Measurements from ENCODE around the gene NAT8L.

The NAT8L gene

DNA sequence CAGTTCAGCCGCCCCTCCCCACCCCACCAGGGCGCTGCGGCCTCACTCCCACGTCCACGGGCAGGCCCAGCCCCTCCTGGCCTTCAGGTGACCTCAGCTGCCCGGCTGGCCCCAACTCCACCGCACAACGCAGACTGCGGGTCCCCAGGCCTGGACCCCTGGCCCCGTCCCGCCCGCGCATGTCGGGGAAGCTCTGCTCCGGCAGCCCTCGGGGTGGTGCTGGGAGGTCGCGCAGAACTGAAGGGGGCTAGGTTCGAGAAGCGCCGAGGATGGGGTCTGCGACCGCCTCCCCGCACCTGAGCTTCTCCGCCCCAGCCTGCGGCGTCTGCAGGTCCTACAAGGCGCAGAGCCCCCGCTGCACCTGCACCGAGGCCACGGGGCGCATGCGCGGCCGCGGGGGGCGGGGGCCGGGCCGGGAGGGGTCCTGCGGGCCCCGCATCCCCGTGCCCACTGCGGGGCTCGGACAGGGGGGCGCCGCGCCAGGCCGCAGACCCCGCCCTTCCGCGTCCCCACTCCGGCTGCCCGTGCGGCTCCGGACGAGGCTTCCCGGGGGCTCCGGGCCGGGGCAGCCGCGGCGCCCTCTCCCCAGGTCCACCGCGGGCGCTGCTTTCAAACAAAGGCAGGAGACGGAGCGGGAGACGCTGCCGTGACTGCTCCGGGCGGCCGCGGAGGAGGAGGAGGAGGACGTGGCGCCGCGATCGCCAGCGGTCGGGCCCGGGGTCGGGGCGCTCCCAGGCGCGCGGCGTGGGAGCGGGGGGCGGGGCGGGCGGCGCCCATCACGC lies 672 bp upstream of the NAT8L start:
- H3K36me3 ChIP-seq (ENCODE audit: insufficient read depth, insufficient read length, low read length) = no peaks in the 10 kb centered on the region
- peak overlapping the region; percentile 50 for H3K9ac ChIP-seq (ENCODE audit: insufficient read length, low read depth)
- H3K4me3 ChIP-seq (ENCODE audit: insufficient read length, low read depth) = peak overlapping the region; percentile 50
- peaks cover 27% of the 10 kb centered on the region for H3K27me3 ChIP-seq (ENCODE audit: insufficient read depth, insufficient read length)
- DNase-seq (ENCODE audit: low read depth, low spot score) = no peak
- no peaks in the 10 kb centered on the region for H3K9me3 ChIP-seq (ENCODE audit: insufficient read depth, low read length)
- peaks cover 19% of the 10 kb centered on the region for H3K4me1 ChIP-seq (ENCODE audit: insufficient read depth, insufficient read length)
- TF ChIP-seq YY1 (IDR thresholded peaks at IDR 0.05; ENCODE audit: insufficient read depth, insufficient read length) (no peak), SUZ12 (IDR thresholded peaks at IDR 0.05; ENCODE audit: extremely low read depth, insufficient read depth, insufficient read length) (peak; percentile 59)

DNA sequence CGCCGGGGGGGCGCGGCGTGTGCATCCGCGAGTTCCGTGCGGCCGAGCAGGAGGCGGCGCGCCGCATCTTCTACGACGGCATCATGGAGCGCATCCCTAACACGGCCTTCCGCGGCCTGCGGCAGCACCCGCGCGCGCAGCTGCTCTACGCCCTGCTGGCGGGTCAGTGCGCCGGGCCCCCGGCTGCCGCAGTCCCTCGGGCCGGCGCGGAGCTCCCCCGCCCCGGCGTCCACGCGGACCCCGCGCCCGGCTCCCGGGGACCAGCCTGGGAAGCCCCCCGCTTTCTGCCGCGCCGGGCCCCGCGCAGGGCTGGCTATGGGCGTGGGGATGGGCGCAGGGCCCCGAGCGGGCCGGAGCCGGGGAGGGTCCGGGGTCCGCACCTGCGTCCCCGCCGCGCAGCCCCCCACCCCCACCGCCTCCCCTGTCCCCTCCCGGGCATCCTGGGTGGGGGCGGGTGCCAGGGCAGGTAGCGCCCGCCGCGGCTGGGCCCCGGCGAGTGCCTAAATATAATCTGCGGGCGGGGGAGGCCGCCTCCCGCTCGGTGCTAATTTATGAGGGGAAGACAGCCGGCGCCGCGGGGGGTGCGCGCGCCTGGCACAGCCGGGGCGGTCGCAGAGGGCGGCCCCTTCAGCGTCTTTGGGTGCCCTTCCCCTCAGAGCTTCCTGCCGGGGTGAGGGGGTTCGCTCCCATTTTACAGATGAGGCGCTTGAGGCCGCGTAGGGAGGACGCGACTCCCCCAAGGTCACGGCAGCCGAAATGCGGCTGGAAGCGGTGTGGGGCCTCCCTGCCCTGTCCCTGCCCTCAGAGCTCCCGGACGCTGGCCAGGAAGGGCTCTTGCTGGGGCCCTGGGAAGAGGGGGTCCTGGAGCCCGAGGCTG lies 837 bp downstream of the NAT8L start:
- DNase-seq (ENCODE audit: low read depth, low spot score) = no peak
- peaks cover 7% of the 10 kb centered on the region for H3K36me3 ChIP-seq (ENCODE audit: insufficient read depth, insufficient read length, low read length)
- TF ChIP-seq YY1 (IDR thresholded peaks at IDR 0.05; ENCODE audit: insufficient read depth, insufficient read length) = no peak
- no peak for TF ChIP-seq ZNF274 (IDR thresholded peaks at IDR 0.05; ENCODE audit: low read depth, low read length)
- TF ChIP-seq SUZ12 (IDR thresholded peaks at IDR 0.05; ENCODE audit: extremely low read depth, insufficient read depth, insufficient read length) = no peak
- peak overlapping the region; percentile 59 for H3K4me3 ChIP-seq (ENCODE audit: insufficient read length, low read depth)
- peaks cover 27% of the 10 kb centered on the region for H3K27me3 ChIP-seq (ENCODE audit: insufficient read depth, insufficient read length)
- H3K4me1 ChIP-seq (ENCODE audit: insufficient read depth, insufficient read length) = peaks cover 21% of the 10 kb centered on the region
- no peaks in the 10 kb centered on the region for H3K9me3 ChIP-seq (ENCODE audit: insufficient read depth, low read length)
- H3K9ac ChIP-seq (ENCODE audit: insufficient read length, low read depth) = peak overlapping the region; percentile 56

- Histone ChIP-seq H3K4me1 (ENCODE audit: insufficient read depth, insufficient read length) (peaks cover 21% of the 10 kb centered on the region), H3K9me3 (ENCODE audit: insufficient read depth, low read length) (no peaks in the 10 kb centered on the region), H3K4me3 (ENCODE audit: insufficient read length, low read depth) (peak overlapping the region; percentile 21), H3K9ac (ENCODE audit: insufficient read length, low read depth) (peak overlapping the region; percentile 67), H3K27me3 (ENCODE audit: insufficient read depth, insufficient read length) (peaks cover 25% of the 10 kb centered on the region), H3K36me3 (ENCODE audit: insufficient read depth, insufficient read length, low read length) (peaks cover 7% of the 10 kb centered on the region)
- no peak for DNase-seq (ENCODE audit: low read depth, low spot score)
- TF ChIP-seq ZNF274 (IDR thresholded peaks at IDR 0.05; ENCODE audit: low read depth, low read length) = no peak
- no peak for TF ChIP-seq YY1 (IDR thresholded peaks at IDR 0.05; ENCODE audit: insufficient read depth, insufficient read length)
- TF ChIP-seq SUZ12 (IDR thresholded peaks at IDR 0.05; ENCODE audit: extremely low read depth, insufficient read depth, insufficient read length) = no peak
Measured at GRCh38 chr4:2060611-2061185, 1.6 kb downstream of the NAT8L start.

DNA sequence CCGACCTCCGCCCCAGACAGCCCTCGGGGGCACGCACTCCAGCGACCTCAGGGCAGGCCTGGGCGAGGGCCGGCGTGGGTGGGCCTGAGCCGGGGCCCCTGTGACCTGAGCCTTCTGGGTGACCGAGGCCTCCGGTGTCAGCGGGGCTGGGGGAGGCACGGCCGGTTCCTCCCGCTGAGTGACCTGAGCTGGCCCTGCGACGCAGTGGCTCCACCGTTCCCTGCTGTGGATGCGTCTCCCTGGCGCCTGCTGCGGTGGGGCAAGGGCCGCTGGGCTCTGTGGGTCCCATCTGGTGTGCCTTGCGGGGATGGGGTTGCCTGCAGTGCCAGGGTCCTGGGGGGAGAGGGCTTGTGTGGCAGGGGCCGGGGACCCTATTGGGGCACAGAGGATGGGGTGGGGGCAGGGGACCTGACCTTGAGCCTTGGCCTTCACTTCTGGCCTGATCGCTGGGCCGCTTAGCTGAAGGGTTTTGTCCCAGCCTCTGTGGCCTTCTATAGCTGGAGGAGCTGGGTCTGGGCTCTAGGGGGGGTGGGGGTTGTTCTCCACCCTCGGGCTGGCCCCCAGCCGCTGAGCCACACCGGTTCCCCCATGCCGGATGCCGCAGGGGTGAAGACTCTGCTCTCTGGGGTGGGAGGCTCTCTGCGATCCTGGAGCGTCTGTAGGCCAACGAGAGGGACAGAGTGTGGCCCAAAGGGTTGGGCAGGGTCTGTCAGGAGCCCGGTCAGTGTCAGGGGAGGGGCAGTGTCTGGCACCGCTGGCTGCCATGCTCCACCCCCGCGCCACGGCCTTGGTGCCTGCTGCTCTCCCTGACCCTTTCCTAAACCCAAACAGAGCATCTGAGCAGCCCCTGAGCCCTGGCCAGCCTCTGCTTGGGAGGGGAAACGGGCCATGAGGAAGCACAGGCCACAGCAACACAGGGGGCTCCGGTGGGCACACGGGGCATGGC lies 2.3 kb downstream of the NAT8L start:
- peaks cover 7% of the 10 kb centered on the region for H3K36me3 ChIP-seq (ENCODE audit: insufficient read depth, insufficient read length, low read length)
- peaks cover 21% of the 10 kb centered on the region for H3K4me1 ChIP-seq (ENCODE audit: insufficient read depth, insufficient read length)
- H3K4me3 ChIP-seq (ENCODE audit: insufficient read length, low read depth) = no peak overlapping the region
- peaks cover 20% of the 10 kb centered on the region for H3K27me3 ChIP-seq (ENCODE audit: insufficient read depth, insufficient read length)
- peak overlapping the region; percentile 32 for H3K9ac ChIP-seq (ENCODE audit: insufficient read length, low read depth)
- no peak for TF ChIP-seq SUZ12 (IDR thresholded peaks at IDR 0.05; ENCODE audit: extremely low read depth, insufficient read depth, insufficient read length)
- no peak for TF ChIP-seq ZNF274 (IDR thresholded peaks at IDR 0.05; ENCODE audit: low read depth, low read length)
- H3K9me3 ChIP-seq (ENCODE audit: insufficient read depth, low read length) = no peaks in the 10 kb centered on the region
- DNase-seq (ENCODE audit: low read depth, low spot score) = no peak

GRCh38 chr4:2062168-2062807 lies 3.2 kb downstream of the NAT8L start:
- Histone ChIP-seq H3K27me3 (ENCODE audit: insufficient read depth, insufficient read length) (peaks cover 12% of the 10 kb centered on the region), H3K9me3 (ENCODE audit: insufficient read depth, low read length) (no peaks in the 10 kb centered on the region), H3K9ac (ENCODE audit: insufficient read length, low read depth) (no peak overlapping the region), H3K4me3 (ENCODE audit: insufficient read length, low read depth) (no peak overlapping the region), H3K36me3 (ENCODE audit: insufficient read depth, insufficient read length, low read length) (peaks cover 7% of the 10 kb centered on the region), H3K4me1 (ENCODE audit: insufficient read depth, insufficient read length) (peaks cover 27% of the 10 kb centered on the region)
- DNase-seq (ENCODE audit: low read depth, low spot score) = no peak
- TF ChIP-seq ZNF274 (IDR thresholded peaks at IDR 0.05; ENCODE audit: low read depth, low read length) = no peak
- no peak for TF ChIP-seq SUZ12 (IDR thresholded peaks at IDR 0.05; ENCODE audit: extremely low read depth, insufficient read depth, insufficient read length)

DNA sequence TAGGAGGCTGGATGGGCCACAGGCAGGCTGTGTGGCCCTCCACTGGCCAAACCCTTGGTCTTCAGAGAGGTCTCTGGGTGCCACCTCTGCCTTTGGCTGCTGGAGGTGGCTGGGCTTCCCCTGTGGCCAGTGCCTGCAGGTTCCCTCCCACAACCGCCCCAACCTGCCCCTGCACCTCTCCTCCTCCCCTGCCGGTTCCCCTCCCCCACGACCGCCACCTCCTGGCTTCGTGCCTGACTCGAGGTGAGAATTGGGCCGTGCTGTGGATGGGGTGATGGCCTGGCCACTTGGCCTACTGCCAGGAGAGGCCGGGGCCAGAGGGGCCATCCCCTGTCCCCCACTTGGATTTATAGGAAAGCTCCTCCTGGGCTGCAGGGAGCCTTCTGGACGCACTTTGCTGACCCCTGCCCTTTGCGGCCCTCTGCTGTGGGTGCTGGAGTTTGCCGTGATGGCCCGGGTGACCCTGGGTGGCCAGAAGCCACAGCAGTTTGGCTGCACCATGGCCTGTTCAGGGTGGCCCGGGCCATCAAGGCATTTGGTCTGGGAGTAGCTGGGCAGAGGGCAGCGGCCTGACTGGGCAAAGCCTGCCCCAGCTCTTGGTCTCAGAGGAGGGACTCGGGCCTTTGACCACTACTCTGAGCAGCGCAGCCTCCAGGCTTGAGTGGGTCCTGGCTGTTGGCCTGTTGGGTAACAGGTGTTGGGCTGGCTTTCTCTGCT lies 3.8 kb downstream of the NAT8L start:
- H3K9ac ChIP-seq (ENCODE audit: insufficient read length, low read depth) = no peak overlapping the region
- no peak for DNase-seq (ENCODE audit: low read depth, low spot score)
- H3K4me1 ChIP-seq (ENCODE audit: insufficient read depth, insufficient read length) = peaks cover 26% of the 10 kb centered on the region
- peaks cover 5% of the 10 kb centered on the region for H3K27me3 ChIP-seq (ENCODE audit: insufficient read depth, insufficient read length)
- peaks cover 7% of the 10 kb centered on the region for H3K36me3 ChIP-seq (ENCODE audit: insufficient read depth, insufficient read length, low read length)
- no peak for TF ChIP-seq SUZ12 (IDR thresholded peaks at IDR 0.05; ENCODE audit: extremely low read depth, insufficient read depth, insufficient read length)
- no peak for TF ChIP-seq ZNF274 (IDR thresholded peaks at IDR 0.05; ENCODE audit: low read depth, low read length)
- TF ChIP-seq YY1 (IDR thresholded peaks at IDR 0.05; ENCODE audit: insufficient read depth, insufficient read length) = no peak
- no peak overlapping the region for H3K4me3 ChIP-seq (ENCODE audit: insufficient read length, low read depth)
- H3K9me3 ChIP-seq (ENCODE audit: insufficient read depth, low read length) = no peaks in the 10 kb centered on the region

Data from NT2/D1 (cell line).